Spleen (tissue), 7 donors: ENCODE measurements around the gene KCP.

Experiments used
- CTCF ChIP-seq, 11 experiments: fragments of 200-600 bp in 7 of 11; fragments of 450-650 bp in 4 of 11; sonication (generic) in 4 of 11; IDR thresholded peaks in 8 of 11; conservative IDR thresholded peaks in 3 of 11; 1 replicate in 7 of 11; 2 replicates in 4 of 11; pipeline versions ENCODE4 v1.4.0 to v1.8.0; 2016 to 2021; ENCODE audit warnings: antibody characterized with exemption in 11 of 11, inconsistent platforms in 4 of 11, mild to moderate bottlenecking in 1 of 11
- POLR2A ChIP-seq, 3 donors: fragments of 450-650 bp; IDR thresholded peaks; one replicate each; pipeline ENCODE4 v1.5.1; 2017; ENCODE audit warnings: antibody characterized with exemption in 3 of 3, mild to moderate bottlenecking in 1 of 3
- POLR2AphosphoS5 ChIP-seq, 3 donors: sonication (generic); formaldehyde crosslinking; IDR thresholded peaks; one replicate each; pipeline ENCODE4 v1.5.1; 2017; ENCODE audit warnings: antibody characterized with exemption in 3 of 3
- donor health status: DM: no; HTN: no; CAD: no; lungs with moderate emphysema.
- donor health status: DM: no; HTN: no; CAD: no.
- donor health status: DM: no; HTN: no; CAD: no.

GRCh38 chr7:128884561-128885369, 25.7 kb downstream of the KCP start:
- TF ChIP-seq CTCF (IDR thresholded peaks at IDR 0.05 in 8 of 11, conservative IDR thresholded peaks at IDR 0.05 in 3 of 11) = no peak
- TF ChIP-seq POLR2A (IDR thresholded peaks at IDR 0.05) = no peak
- TF ChIP-seq POLR2AphosphoS5 (IDR thresholded peaks at IDR 0.05) = no peak
